NK-92 treated with Interleukin-12 subunit alpha and Interleukin-12 subunit beta, amount 100 ng/mL, for 24 hours (cell line): ENCODE results near the gene MCHR1.
"Not testable (repeated sequence)": the region's sequence is repeated elsewhere in the genome, so short reads cannot be mapped to it uniquely, and the experiment has no call there.

Source experiments
- DNase-seq: peaks from one replicate; lab custom pipeline; 2025; lab: John Stamatoyannopoulos, UW

MCHR1 gene

DNA sequence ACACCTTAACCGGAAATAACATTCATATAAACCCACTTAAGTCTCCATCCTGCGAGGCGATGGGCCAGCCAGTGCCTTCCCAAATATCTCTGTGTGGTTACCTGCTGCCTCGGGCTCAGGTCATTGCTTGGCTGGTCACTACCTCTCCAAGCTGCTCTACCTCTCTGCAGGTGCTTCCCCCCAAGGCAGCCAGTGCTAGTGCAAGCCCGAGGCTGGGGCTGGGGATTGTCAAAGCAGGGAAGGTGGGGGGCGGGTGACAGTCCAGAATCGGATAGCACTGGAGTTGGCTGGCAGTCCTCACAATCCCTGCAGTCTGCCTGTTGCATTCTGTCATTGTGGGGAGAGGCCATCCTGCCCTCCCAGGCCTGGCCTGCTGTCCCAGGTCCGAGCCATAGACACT is 11.1 kb downstream of the MCHR1 start:
- DNase-seq, result no peak

DNA sequence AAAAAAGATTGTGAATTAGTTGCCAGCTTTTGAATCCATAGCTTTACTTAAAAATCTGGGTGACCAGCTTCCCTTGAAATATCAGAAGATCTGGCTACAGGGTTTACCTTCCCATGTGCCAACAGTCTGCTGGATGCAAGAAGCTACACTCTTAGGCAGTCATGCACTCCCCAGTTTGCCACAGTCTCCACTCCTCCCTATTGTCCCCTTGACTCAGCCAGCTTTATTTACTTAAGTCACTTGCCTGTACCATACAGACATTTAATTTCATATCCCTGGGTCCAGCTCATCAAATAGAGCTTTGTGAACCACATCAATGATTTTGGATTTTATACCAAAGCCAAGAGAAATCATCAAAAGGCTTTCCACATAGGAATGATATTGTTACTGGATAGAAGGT is 12.2 kb downstream of the MCHR1 start:
- DNase-seq, result no peak

DNA sequence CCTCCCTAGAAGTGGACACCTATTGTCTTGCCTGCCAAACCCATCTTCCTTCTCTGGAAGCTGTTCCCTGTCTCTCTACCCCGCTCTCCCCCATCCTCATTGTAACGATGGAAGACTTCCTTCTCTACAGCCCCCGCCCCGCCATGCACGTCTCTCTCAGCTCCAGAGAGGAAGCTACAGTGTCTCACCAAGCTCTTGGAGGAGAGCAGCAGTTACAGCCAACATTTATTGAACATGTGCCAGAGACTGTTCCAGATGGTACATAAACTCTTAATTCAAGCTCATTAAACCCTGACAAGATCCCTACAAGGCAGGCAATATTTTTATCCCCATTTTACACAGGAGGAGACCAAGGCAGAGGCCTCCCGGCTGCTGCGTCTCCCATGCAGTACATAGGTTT is 15.1 kb downstream of the MCHR1 start:
- DNase-seq, result no peak

DNA sequence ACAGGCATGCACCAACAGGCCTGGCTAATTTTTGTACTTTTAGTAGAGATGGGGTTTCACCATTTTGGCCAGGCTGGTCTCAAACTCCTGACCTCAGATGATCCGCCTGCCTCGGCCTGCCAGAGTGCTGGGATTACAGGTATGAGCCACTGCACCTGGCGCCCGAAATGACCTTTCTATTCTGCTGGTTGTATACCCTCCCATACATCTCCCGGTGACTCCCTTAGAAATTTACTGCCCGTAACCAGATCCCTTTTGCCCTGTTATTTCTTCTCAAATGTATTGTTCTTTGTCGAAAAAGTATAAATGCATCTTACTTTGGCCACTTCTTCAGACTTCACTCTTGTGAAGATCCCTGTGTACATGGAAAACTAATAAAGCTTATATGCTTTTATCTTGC is 22.0 kb downstream of the MCHR1 start:
- DNase-seq, result no peak

DNA sequence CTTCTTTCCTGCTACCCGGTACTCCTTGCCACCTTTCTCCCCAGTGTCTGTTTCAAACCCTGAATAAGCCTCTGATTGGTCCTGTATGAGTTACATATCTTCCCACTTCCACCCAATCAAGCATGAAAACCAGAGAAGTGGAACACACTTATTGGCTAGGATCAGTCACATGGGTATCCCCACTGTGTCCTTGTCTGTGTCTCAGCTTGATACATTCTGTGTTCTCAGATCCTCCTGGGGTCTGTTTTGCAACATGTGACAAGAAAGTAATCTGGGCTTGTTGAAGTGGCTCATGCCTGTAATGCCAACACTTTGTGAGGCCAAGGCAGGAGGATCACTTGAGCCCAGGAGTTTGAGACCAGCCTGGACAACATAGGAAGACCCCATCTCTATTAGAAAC is 23.9 kb downstream of the MCHR1 start:
- DNase-seq, result no peak

DNA sequence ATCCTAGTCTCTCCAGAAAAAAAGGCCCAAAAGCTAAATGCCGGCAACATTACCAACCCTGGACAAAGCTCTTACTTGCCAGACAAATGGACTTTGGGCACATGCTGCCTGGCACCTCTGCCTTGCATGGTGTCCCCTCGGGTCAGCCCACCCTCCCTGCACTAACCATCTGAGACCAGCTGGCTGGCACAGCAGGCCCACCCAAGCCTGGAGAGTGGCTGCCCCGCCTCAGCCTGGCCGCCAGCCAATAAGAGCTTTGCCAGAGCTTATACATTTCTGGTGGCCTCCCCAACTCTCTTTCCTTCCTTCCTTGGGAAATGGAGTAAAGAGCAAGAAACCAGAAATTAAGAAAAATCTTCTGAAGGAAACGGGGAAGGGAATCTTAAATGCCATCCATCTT is 24.5 kb downstream of the MCHR1 start:
- DNase-seq, result no peak

DNA sequence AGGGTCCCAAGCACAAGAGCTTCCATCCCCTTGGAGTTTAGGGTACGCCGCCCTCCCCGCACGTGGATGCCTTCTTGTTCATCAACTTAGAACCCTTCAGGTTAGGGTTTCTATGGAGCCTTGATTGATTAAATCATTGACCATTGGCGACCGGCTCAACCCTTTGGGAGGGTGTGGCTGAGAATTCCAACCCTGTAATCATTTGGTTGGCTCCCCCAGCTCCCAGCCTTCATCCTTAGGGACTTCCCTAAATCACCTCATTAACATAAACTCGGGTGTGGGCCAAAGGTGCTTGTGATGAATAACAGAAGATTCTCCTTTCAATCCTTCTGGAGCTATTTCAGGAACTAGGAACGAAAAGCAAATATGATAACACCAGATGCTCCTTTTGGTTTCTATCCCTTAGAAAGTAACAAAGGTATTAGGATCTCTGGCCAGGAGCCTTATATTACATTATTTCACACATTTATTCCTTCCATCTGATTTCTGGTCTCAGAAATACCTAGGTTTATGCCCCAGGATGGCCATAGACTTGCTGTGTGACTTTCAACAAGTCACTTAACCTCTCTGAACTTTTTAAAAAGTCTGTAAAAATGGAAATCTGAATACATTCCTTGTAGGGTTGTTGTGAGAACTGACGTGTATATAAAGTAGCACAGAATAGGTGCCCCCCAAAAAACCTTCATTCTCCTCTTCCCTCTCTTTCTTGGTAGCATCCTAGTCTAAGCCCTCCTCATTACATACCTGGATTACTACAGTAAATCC is 26.8 kb downstream of the MCHR1 start:
- DNase-seq, result no peak

DNA sequence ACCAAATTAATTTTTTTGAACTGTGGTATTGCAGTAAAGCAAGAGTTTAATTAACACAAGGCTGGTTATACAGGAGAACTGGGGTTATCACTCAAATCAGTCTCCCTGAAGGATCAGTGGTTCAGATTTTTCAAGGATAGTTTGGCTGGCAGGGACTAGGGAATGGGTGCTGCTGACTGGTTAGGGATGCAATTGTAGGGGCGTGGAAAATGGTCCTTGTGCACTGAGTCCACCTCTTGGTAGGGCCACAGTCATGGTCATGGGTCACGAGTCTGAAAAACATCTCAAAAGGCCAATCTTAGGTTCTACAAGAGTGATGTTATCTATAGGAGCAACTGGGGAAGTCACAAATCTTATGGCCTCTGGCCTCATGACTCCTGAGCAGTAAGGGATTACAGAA is 27.9 kb downstream of the MCHR1 start:
- DNase-seq, result no peak

DNA sequence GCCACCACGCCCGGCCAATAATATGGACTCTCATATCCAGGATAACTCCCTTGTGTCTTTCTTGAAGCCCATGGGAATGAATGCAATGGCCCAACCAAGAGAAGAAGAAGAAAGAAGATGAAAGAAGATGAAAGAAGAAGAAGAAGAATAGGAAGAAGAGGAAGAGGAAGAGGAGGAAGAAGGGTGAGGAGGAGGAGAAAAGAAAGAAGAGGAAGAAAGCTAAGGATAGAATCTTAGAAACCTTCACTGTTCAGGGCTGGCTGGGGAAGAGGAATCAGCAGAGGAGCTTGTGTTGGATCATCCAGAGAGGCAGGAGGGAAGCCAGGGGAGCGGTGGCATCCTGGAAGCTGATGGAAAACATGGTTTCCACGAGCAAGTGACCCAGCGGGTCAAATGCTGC is 28.9 kb downstream of the MCHR1 start:
- DNase-seq, result no peak

DNA sequence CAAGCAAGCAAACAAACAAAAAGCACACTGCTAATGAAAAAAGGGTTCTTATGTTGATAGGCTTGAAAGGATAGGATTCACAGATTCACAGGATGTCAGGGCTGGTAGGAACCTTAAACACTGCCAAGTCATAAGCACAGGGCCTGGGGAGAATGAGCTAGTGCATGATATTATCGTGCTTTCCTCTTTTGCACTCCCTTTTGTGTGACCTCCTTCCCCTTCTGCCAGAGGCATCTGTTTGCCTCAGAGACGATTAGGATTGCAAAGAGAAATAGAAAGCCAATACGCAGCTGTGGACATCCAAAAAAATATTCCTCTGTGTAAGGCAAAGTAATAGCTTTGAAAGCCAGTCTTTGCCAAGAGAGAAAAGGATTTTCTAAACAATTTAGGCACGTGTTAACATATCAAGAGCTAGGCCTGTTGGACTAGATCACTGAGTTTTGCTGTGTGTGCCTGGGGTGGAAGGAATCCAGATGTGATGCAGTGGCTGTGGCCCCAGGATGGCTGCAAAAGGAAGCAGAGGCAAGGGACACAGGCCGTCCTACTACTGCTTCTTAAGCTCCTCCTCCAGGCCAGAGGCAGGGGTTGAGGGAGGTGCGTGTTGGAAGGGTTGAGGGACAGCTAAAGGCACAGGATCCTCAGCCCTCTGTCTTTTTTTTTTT is 30.6 kb downstream of the MCHR1 start:
- DNase-seq, result no peak

DNA sequence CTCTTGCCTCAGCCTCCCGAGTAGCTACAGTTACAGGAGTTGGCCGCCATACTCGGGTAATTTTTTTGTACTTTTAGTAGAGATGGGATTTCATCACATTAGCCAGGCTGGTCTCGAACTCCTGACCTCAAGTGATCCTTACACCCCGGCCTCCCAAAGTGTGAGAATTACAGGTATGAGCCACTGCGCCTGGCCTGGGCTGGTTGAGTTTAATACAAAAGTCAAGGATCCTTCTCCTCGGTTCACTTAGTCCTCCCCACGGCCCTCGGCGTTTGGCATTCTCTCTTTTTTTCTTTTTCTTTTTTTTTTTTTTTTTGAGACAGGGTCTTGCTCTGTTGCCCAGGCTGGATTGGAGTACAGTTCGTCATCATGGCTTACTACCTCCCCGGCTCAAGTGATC is 33.0 kb downstream of the MCHR1 start:
- no peak for DNase-seq

DNA sequence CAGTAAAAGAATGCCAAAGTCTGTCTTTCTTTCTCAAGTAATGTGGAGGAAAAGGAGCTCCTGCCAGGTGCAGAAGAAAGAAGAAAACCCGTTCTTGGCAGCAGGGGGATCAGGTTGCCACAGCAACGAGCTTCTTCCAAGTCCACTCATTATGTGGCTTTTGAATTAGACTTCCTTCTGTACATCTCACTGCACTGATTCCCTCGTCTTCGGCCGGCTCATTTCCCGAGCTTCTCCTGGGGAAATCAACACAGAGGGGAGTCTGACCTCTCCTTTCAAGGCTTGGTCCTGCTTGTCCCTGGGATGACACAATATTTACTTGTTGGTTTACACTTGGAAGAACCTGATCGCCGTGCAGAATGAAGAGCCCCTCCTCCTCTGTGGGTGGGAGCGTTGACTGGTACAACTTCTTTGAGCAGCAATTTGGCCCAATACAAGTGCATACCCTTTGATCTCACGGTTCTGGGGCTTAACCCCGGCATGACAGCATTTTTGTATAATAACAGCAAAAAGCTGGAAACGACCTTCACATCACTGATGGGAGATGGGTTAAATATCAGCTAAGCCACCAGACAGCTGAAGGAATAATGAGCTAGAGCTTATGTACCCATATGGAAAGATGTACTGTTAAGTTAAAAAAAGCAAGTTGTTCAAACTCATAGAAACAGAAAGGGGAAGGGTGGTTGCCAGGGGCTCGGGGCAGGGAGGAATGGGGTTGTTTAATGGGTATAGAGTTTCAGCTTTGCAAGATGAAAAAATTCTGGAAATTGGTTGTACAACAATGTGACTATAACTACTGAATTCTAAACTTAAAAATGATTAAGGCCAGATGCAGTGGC is 35.4 kb downstream of the MCHR1 start:
- DNase-seq, result no peak

DNA sequence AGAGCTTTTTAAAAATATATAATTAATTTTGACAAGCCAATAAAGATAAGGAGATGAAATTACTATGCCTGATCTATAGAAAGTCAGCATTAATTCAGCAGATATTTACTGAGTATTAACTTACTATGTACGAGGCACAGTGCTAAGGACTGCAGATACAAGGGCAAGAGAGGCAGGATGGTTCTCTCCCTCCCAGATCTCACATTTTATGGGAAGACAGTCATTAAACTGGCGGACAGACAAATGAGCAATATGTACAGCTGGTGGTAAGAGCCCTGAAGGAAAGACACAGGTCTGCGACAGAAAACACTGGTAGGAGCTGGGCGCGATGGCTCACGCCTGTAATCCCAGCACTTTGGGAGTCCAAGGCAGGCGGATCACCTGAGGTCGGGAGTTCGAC is 36.8 kb downstream of the MCHR1 start:
- no peak for DNase-seq

DNA sequence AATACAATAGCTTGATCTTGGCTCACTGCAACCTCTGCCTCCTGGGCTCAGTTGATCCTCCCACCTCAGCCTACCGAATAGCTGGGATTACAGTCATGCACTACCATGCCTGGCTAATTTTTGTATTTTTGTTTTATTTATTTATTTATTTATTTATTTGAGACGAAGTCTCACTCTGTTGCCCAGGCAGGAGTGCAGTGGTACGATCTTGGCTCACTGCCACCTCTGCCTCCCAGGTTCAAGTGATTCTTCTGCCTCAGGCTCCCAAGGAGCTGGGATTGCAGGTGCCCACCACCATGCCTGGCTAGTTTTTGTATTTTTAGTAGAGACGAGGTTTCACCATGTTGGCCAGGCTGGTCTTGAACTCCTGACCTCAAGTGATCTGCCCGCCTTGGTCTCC is 38.4 kb downstream of the MCHR1 start:
- not testable (repeated sequence) for DNase-seq

DNA sequence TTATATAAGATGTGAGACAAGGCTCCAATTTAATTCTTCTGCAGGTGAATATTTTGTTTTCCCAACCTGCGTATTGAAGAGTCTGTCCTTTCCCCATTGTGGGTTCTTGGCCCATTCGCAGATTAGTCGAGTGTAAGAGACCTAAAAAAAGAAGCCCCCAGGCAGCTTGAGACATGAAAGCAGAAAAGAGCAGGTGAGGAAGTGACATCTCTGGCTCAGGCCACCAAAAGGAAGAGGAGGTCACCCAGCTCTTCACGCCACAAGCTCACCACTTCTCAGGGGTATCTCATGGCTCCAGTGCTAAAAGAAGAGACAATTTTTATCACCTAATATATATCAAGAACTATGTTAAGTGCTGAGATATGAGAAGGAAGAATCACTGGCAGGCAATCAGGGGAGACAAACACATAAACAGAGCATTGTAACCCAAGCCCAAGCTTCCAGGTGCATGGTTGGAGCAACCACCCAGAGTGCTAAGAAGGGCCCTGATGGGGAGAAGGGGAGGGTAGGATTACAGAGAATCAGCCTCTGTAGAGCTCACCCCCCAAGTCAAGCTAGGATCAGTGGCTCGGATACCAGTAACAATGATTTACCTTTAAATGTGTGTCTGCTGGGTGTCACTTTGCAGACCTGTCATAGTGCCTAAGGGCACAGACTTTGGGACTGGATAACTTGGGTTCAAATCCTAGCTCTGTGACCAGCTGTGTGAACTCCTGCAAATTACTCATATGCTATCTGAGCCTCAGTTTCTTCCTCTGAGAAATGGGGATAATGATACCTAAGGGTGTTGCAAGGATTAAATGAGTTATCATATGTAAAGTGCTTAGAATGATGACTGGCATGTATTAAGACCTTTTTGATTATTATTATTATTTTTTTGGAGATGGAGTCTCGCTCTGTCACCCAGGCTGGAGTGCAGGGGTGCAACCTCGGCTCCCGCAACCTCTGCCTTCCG is 39.2 kb downstream of the MCHR1 start:
- DNase-seq, result no peak

DNA sequence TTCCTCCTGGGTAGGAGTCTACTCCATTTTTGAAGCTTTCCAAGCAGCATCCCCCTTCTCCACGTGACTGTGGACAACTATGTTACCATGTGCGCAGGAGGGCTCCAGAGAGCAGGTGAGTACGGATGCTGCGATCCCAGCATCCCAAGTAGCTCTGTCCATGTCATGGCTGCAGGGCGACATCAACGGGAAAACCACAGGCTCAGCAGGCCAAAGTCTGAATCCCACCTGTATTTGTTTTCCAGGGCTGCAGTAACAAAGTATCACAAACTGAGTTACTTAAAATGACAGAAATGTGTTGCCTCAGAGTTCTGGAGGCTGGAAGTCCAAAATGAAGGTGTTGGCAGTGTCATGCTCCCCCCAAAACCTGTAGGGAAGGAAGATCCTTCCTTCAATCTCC is 40.3 kb downstream of the MCHR1 start:
- no peak for DNase-seq

DNA sequence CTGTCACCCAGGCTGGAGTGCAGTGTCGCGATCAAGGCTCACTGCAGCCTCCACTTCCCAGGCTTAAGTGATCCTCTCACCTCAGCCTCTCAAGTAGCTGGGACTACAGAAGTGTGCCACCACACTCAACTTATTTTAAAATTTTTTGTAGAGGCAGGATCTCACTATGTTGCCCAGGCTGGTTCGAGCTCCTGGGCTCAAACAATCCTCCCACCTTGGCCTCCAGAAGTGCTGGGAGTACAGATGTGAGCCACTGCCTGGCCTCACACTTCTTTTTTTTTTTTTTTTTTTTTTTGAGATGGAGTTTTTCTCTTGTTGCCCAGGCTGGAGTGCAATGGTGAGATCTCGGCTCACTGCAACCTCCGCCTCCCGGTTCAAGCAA is 40.9 kb downstream of the MCHR1 start:
- DNase-seq, result not testable (repeated sequence)

DNA sequence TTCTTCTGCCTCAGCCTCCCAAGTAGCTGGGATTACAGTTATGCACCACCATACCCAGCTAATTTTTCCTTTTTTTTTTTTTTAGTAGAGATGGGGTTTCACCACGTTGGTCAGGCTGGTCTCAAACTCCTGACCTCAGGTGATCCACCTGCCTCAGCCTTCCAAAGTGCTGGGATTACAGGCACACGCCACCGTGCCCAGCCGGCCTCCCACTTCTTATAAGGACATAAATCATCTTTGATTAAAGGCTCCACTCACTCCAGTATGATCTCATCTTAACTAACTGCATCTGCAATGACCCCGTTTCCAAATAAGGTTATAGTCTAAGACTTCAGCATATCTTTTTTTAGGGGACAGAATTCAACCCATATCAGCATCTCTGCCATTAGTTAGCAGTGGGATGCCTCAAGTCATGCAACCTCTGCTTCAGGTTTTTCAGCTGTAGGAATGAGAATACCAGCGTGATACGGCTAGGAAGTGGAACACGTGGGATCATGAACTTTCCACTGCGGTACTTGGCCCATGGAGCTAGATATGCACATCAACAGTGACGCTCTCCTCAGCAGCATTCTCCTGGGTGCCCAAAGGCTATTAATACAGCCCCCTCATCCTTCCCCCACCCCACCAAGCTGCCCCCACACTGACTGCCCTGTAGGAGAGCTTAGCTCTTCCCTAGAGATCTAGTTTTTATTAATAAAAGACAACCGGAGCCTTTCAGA is 41.4 kb downstream of the MCHR1 start:
- DNase-seq, result no peak

DNA sequence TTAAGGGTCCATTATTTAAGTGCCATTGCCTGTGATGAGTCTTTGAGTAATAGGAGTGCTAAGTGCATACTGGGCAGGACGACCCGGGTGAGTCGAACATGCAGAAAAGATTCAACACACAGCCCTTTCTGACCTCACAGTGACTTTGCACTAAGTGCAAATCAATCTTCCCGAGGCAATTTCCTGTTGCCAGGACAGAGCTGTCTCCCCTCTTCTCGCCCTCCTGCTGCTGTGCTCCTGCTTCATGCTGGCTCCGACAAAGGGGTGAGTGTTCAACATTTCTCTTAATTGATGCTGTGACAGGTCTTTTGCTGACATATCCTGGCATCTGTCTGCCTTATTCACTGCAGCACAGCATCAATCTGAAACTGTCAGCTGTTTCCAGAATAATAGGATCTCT is 42.0 kb downstream of the MCHR1 start:
- DNase-seq, result no peak

DNA sequence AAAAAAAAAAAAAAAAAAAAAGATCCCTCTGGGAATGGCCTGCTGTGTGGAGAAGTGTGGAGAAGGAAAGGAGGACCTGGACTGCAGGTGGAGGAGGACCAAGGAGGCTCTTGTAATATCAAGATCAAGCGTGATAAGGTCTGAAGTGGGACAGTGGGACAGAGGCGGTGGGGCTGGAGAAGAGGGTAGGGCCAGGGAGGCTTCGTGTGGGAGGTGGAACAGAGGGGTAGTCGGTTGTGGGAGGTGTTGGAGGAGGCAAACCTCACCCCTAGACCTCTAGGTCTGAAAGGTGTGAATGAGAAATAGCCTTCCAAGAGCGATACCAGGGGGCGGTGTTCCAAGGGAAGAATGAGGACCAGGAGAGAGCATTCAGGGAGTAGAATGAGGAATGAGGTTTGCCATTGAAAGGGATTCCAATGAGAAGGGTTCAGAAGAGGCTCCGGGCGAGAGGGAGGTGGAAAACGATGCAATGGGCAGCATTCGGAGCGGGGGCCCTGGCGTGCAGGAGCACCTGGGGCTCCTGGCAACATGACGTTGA is 44.2 kb downstream of the MCHR1 start:
- DNase-seq, result no peak

DNA sequence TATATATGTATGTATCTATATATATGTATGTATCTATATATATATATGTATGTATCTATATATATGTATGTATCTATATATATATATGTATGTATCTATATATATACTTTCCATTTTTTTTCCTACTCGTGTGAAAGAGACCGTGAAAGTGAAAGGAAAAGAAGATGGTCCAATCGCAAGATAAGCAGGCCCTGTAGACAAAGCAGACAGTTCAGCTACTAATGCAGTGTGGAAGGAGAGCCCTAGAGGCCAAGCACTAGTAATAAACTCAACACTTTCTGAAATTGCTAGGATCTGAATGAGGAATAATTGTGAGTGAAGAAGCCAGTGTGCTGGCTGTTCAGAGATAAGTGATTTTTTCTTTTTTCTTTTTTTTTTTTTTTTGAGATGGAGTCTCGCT is 47.2 kb downstream of the MCHR1 start:
- no peak for DNase-seq
